Measurements from ENCODE around the gene DAP.
"Not testable (repeated sequence)": the region's sequence is repeated elsewhere in the genome, so short reads cannot be mapped to it uniquely, and the experiment has no call there.

DAP gene

GRCh38 chr5:10666531-10667299 lies 94.3 kb downstream of the DAP start:
- no peaks in the 10 kb centered on the region for H3K4me1 ChIP-seq (ENCODE audit: control insufficient read depth in 2 of 2, insufficient read depth in 2 of 2, low read length in 2 of 2)
- H3K27ac ChIP-seq (ENCODE audit: low read depth in 2 of 2, low read length in 2 of 2): no peak overlapping the region
- no peak overlapping the region for H3K4me3 ChIP-seq (ENCODE audit: low read length in 2 of 2)
- H3K9me3 ChIP-seq (ENCODE audit: control insufficient read depth in 2 of 2, low read length in 2 of 2): no peaks in the 10 kb centered on the region
- H3K27me3 ChIP-seq (ENCODE audit: control insufficient read depth in 2 of 2, insufficient read depth in 2 of 2, low read length in 2 of 2): no peaks in the 10 kb centered on the region
- H3K36me3 ChIP-seq (ENCODE audit: control insufficient read depth in 2 of 2, insufficient read depth in 2 of 2, low read length in 2 of 2): no peaks in the 10 kb centered on the region
- no peak overlapping the region for H3K9ac ChIP-seq (ENCODE audit: low read depth in 1 of 2, low read length in 2 of 2)

- no peaks in the 10 kb centered on the region for H3K36me3 ChIP-seq (ENCODE audit: control insufficient read depth in 2 of 2, insufficient read depth in 2 of 2, low read length in 2 of 2)
- no peak overlapping the region for H3K27ac ChIP-seq (ENCODE audit: low read depth in 2 of 2, low read length in 2 of 2)
- H3K9me3 ChIP-seq (ENCODE audit: control insufficient read depth in 2 of 2, low read length in 2 of 2): no peaks in the 10 kb centered on the region
- H3K27me3 ChIP-seq (ENCODE audit: control insufficient read depth in 2 of 2, insufficient read depth in 2 of 2, low read length in 2 of 2): no peaks in the 10 kb centered on the region
- no peaks in the 10 kb centered on the region for H3K4me1 ChIP-seq (ENCODE audit: control insufficient read depth in 2 of 2, insufficient read depth in 2 of 2, low read length in 2 of 2)
- no peak overlapping the region for H3K4me3 ChIP-seq (ENCODE audit: low read length in 2 of 2)
- H3K9ac ChIP-seq (ENCODE audit: low read depth in 1 of 2, low read length in 2 of 2): no peak overlapping the region
These were observed 95.2 kb downstream of the DAP start for GRCh38 chr5:10665799-10666198.

GRCh38 chr5:10664180-10664769 lies 96.8 kb downstream of the DAP start:
- H3K9me3 ChIP-seq (ENCODE audit: control insufficient read depth in 2 of 2, low read length in 2 of 2); H3K27ac ChIP-seq (ENCODE audit: low read depth in 2 of 2, low read length in 2 of 2); H3K4me3 ChIP-seq (ENCODE audit: low read length in 2 of 2); H3K27me3 ChIP-seq (ENCODE audit: control insufficient read depth in 2 of 2, insufficient read depth in 2 of 2, low read length in 2 of 2); H3K36me3 ChIP-seq (ENCODE audit: control insufficient read depth in 2 of 2, insufficient read depth in 2 of 2, low read length in 2 of 2); H3K9ac ChIP-seq (ENCODE audit: low read depth in 1 of 2, low read length in 2 of 2); H3K4me1 ChIP-seq (ENCODE audit: control insufficient read depth in 2 of 2, insufficient read depth in 2 of 2, low read length in 2 of 2): not testable (repeated sequence)

- no peaks in the 10 kb centered on the region for H3K4me1 ChIP-seq (ENCODE audit: control insufficient read depth in 2 of 2, insufficient read depth in 2 of 2, low read length in 2 of 2)
- no peak overlapping the region for H3K27ac ChIP-seq (ENCODE audit: low read depth in 2 of 2, low read length in 2 of 2)
- H3K4me3 ChIP-seq (ENCODE audit: low read length in 2 of 2): no peak overlapping the region
- H3K36me3 ChIP-seq (ENCODE audit: control insufficient read depth in 2 of 2, insufficient read depth in 2 of 2, low read length in 2 of 2): no peaks in the 10 kb centered on the region
- H3K9ac ChIP-seq (ENCODE audit: low read depth in 1 of 2, low read length in 2 of 2): no peak overlapping the region
- H3K27me3 ChIP-seq (ENCODE audit: control insufficient read depth in 2 of 2, insufficient read depth in 2 of 2, low read length in 2 of 2): no peaks in the 10 kb centered on the region
- no peaks in the 10 kb centered on the region for H3K9me3 ChIP-seq (ENCODE audit: control insufficient read depth in 2 of 2, low read length in 2 of 2)
These were observed 97.4 kb downstream of the DAP start for GRCh38 chr5:10663489-10664179.

- Histone ChIP-seq H3K27ac (ENCODE audit: low read depth in 2 of 2, low read length in 2 of 2) (no peak overlapping the region), H3K9me3 (ENCODE audit: control insufficient read depth in 2 of 2, low read length in 2 of 2) (no peaks in the 10 kb centered on the region), H3K27me3 (ENCODE audit: control insufficient read depth in 2 of 2, insufficient read depth in 2 of 2, low read length in 2 of 2) (no peaks in the 10 kb centered on the region), H3K4me1 (ENCODE audit: control insufficient read depth in 2 of 2, insufficient read depth in 2 of 2, low read length in 2 of 2) (no peaks in the 10 kb centered on the region), H3K36me3 (ENCODE audit: control insufficient read depth in 2 of 2, insufficient read depth in 2 of 2, low read length in 2 of 2) (no peaks in the 10 kb centered on the region), H3K4me3 (ENCODE audit: low read length in 2 of 2) (no peak overlapping the region), H3K9ac (ENCODE audit: low read depth in 1 of 2, low read length in 2 of 2) (no peak overlapping the region)
These were observed 98.2 kb downstream of the DAP start for GRCh38 chr5:10662661-10663488.

- Histone ChIP-seq H3K36me3 (ENCODE audit: control insufficient read depth in 2 of 2, insufficient read depth in 2 of 2, low read length in 2 of 2) (no peaks in the 10 kb centered on the region), H3K9ac (ENCODE audit: low read depth in 1 of 2, low read length in 2 of 2) (no peak overlapping the region), H3K4me1 (ENCODE audit: control insufficient read depth in 2 of 2, insufficient read depth in 2 of 2, low read length in 2 of 2) (no peaks in the 10 kb centered on the region), H3K27ac (ENCODE audit: low read depth in 2 of 2, low read length in 2 of 2) (no peak overlapping the region), H3K27me3 (ENCODE audit: control insufficient read depth in 2 of 2, insufficient read depth in 2 of 2, low read length in 2 of 2) (no peaks in the 10 kb centered on the region), H3K9me3 (ENCODE audit: control insufficient read depth in 2 of 2, low read length in 2 of 2) (no peaks in the 10 kb centered on the region), H3K4me3 (ENCODE audit: low read length in 2 of 2) (no peak overlapping the region)
These were observed 99.0 kb downstream of the DAP start for GRCh38 chr5:10662083-10662482.

- H3K4me1 ChIP-seq (ENCODE audit: control insufficient read depth in 2 of 2, insufficient read depth in 2 of 2, low read length in 2 of 2): no peaks in the 10 kb centered on the region
- H3K27me3 ChIP-seq (ENCODE audit: control insufficient read depth in 2 of 2, insufficient read depth in 2 of 2, low read length in 2 of 2): no peaks in the 10 kb centered on the region
- no peak overlapping the region for H3K4me3 ChIP-seq (ENCODE audit: low read length in 2 of 2)
- no peak overlapping the region for H3K9ac ChIP-seq (ENCODE audit: low read depth in 1 of 2, low read length in 2 of 2)
- no peaks in the 10 kb centered on the region for H3K9me3 ChIP-seq (ENCODE audit: control insufficient read depth in 2 of 2, low read length in 2 of 2)
- no peak overlapping the region for H3K27ac ChIP-seq (ENCODE audit: low read depth in 2 of 2, low read length in 2 of 2)
- H3K36me3 ChIP-seq (ENCODE audit: control insufficient read depth in 2 of 2, insufficient read depth in 2 of 2, low read length in 2 of 2): no peaks in the 10 kb centered on the region
These were observed 99.6 kb downstream of the DAP start for GRCh38 chr5:10661401-10661800.

- no peaks in the 10 kb centered on the region for H3K4me1 ChIP-seq (ENCODE audit: control insufficient read depth in 2 of 2, insufficient read depth in 2 of 2, low read length in 2 of 2)
- H3K4me3 ChIP-seq (ENCODE audit: low read length in 2 of 2): no peak overlapping the region
- no peaks in the 10 kb centered on the region for H3K27me3 ChIP-seq (ENCODE audit: control insufficient read depth in 2 of 2, insufficient read depth in 2 of 2, low read length in 2 of 2)
- H3K36me3 ChIP-seq (ENCODE audit: control insufficient read depth in 2 of 2, insufficient read depth in 2 of 2, low read length in 2 of 2): no peaks in the 10 kb centered on the region
- no peak overlapping the region for H3K9ac ChIP-seq (ENCODE audit: low read depth in 1 of 2, low read length in 2 of 2)
- no peak overlapping the region for H3K27ac ChIP-seq (ENCODE audit: low read depth in 2 of 2, low read length in 2 of 2)
- no peaks in the 10 kb centered on the region for H3K9me3 ChIP-seq (ENCODE audit: control insufficient read depth in 2 of 2, low read length in 2 of 2)
These were observed 100.2 kb downstream of the DAP start for GRCh38 chr5:10660720-10661387.

GRCh38 chr5:10660135-10660534 lies 100.9 kb downstream of the DAP start:
- no peaks in the 10 kb centered on the region for H3K36me3 ChIP-seq (ENCODE audit: control insufficient read depth in 2 of 2, insufficient read depth in 2 of 2, low read length in 2 of 2)
- H3K4me3 ChIP-seq (ENCODE audit: low read length in 2 of 2): no peak overlapping the region
- no peaks in the 10 kb centered on the region for H3K9me3 ChIP-seq (ENCODE audit: control insufficient read depth in 2 of 2, low read length in 2 of 2)
- H3K27ac ChIP-seq (ENCODE audit: low read depth in 2 of 2, low read length in 2 of 2): no peak overlapping the region
- no peaks in the 10 kb centered on the region for H3K27me3 ChIP-seq (ENCODE audit: control insufficient read depth in 2 of 2, insufficient read depth in 2 of 2, low read length in 2 of 2)
- no peak overlapping the region for H3K9ac ChIP-seq (ENCODE audit: low read depth in 1 of 2, low read length in 2 of 2)
- H3K4me1 ChIP-seq (ENCODE audit: control insufficient read depth in 2 of 2, insufficient read depth in 2 of 2, low read length in 2 of 2): no peaks in the 10 kb centered on the region
